DOHH2 (cell line): Measurements from ENCODE around the gene GMDS.

Source experiments
- H3F3A ChIP-seq: fragments of 200-600 bp; sonication (generic), shearing (Covaris generic); 2 replicates; pipeline ENCODE4 v1.6.0; 2016; ENCODE audit warnings: antibody characterized with exemption, mild to moderate bottlenecking; ENCODE audit not compliant: control insufficient read depth, insufficient read depth
- H3K27ac ChIP-seq: fragments of 200-600 bp; sonication (generic); 2 replicates; pipeline ENCODE4 v1.5.1; 2014; ENCODE audit warnings: low read depth, mild to moderate bottlenecking, low read length, moderate library complexity
- H3K27me3 ChIP-seq: fragments of 200-600 bp; sonication (generic); 2 replicates; pipeline ENCODE4 v1.6.1; 2014; ENCODE audit warnings: mild to moderate bottlenecking, low read length, mixed read lengths; ENCODE audit not compliant: control insufficient read depth
- H3K36me3 ChIP-seq: fragments of 200-600 bp; sonication (generic); 2 replicates; pipeline ENCODE4 v1.6.1; 2014; ENCODE audit warnings: mild to moderate bottlenecking, low read length, moderate library complexity, mixed read lengths; ENCODE audit not compliant: control insufficient read depth
- H3K4me1 ChIP-seq: fragments of 200-600 bp; sonication (generic); 2 replicates; pipeline ENCODE4 v1.6.1; 2014; ENCODE audit warnings: mild to moderate bottlenecking, low read length, mixed read lengths; ENCODE audit not compliant: control insufficient read depth
- H3K4me2 ChIP-seq: fragments of 200-600 bp; sonication (generic); 2 replicates; pipeline ENCODE4 v1.6.0; 2014; ENCODE audit warnings: mild to moderate bottlenecking, low read length, moderate library complexity
- H3K4me3 ChIP-seq: fragments of 200-600 bp; sonication (generic); 2 replicates; pipeline ENCODE4 v1.5.1; 2014; ENCODE audit warnings: mild to moderate bottlenecking, low read length, mixed read lengths
- H3K79me2 ChIP-seq: fragments of 200-600 bp; sonication (generic); 2 replicates; pipeline ENCODE4 v1.6.1; 2014; ENCODE audit warnings: mild to moderate bottlenecking, low read length, mixed read lengths; ENCODE audit not compliant: control insufficient read depth
- H3K9me2 ChIP-seq: fragments of 200-600 bp; sonication (generic); replicated peaks from 2 replicates; pipeline ENCODE4 v1.6.1; 2014; ENCODE audit warnings: mild to moderate bottlenecking, low read length, mixed read lengths; ENCODE audit not compliant: control insufficient read depth
- H3K9me3 ChIP-seq: fragments of 200-600 bp; sonication (generic); 2 replicates; pipeline ENCODE4 v1.6.1; 2014; ENCODE audit warnings: antibody characterized with exemption, low read length, mixed read lengths; ENCODE audit not compliant: control insufficient read depth, insufficient read depth
- H4K20me1 ChIP-seq: fragments of 200-600 bp; sonication (generic); 2 replicates; pipeline ENCODE4 v1.6.0; 2014; ENCODE audit warnings: low read depth, mild to moderate bottlenecking, antibody characterized with exemption, low read length, moderate library complexity; ENCODE audit not compliant: control insufficient read depth, insufficient read depth
- EZH2phosphoT487 ChIP-seq: fragments of 200-600 bp; sonication (generic); IDR thresholded peaks from 2 replicates; pipeline ENCODE4 v1.6.1; 2017; ENCODE audit warnings: borderline replicate concordance, mild to moderate bottlenecking, antibody characterized with exemption, low read length, moderate library complexity, mixed read lengths
- TF ChIP-seq, protein P1 (sequence below): fragments of 200-600 bp; sonication (generic); IDR thresholded peaks from one replicate; pipeline ENCODE4 v1.5.1; 2014; ENCODE audit warnings: antibody characterized with exemption, mild to moderate bottlenecking, low read depth, low read length; ENCODE audit not compliant: poor library complexity, severe bottlenecking

The GMDS gene

DNA sequence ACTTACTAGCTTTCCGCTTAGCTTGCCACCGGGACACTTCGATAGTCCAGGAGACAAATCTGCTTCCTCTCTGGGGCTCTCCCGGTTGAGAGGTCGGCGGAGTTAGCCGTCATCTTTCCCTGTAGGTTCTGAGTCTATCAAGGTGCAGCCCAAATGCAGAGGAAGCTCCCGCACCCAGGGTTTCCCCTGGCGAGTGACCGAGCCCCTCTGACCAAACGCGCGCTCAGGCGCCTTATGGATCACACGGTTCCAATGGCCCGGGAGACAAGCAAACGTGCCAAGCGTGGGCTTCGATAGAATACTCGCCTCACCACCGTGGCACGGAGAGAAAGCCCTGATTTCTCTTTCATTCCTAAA, 651.5 kb downstream of the GMDS start:
- TF ChIP-seq, protein P1, sequence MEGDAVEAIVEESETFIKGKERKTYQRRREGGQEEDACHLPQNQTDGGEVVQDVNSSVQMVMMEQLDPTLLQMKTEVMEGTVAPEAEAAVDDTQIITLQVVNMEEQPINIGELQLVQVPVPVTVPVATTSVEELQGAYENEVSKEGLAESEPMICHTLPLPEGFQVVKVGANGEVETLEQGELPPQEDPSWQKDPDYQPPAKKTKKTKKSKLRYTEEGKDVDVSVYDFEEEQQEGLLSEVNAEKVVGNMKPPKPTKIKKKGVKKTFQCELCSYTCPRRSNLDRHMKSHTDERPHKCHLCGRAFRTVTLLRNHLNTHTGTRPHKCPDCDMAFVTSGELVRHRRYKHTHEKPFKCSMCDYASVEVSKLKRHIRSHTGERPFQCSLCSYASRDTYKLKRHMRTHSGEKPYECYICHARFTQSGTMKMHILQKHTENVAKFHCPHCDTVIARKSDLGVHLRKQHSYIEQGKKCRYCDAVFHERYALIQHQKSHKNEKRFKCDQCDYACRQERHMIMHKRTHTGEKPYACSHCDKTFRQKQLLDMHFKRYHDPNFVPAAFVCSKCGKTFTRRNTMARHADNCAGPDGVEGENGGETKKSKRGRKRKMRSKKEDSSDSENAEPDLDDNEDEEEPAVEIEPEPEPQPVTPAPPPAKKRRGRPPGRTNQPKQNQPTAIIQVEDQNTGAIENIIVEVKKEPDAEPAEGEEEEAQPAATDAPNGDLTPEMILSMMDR = no peak
- TF ChIP-seq EZH2phosphoT487 = no peak
- Histone ChIP-seq H3K27me3 (peaks cover 11% of the 10 kb centered on the region), H3K4me3 (no peak overlapping the region), H3K4me1 (peaks cover 3% of the 10 kb centered on the region; the same call in 1 of the 2 replicates), H4K20me1 (no peaks in the 10 kb centered on the region), H3K36me3 (no peaks in the 10 kb centered on the region), H3K4me2 (no peak overlapping the region), H3K79me2 (no peaks in the 10 kb centered on the region), H3K9me2 (no peaks in the 10 kb centered on the region), H3K9me3 (no peaks in the 10 kb centered on the region), H3K27ac (no peak overlapping the region), H3F3A (no peaks in the 10 kb centered on the region)

DNA sequence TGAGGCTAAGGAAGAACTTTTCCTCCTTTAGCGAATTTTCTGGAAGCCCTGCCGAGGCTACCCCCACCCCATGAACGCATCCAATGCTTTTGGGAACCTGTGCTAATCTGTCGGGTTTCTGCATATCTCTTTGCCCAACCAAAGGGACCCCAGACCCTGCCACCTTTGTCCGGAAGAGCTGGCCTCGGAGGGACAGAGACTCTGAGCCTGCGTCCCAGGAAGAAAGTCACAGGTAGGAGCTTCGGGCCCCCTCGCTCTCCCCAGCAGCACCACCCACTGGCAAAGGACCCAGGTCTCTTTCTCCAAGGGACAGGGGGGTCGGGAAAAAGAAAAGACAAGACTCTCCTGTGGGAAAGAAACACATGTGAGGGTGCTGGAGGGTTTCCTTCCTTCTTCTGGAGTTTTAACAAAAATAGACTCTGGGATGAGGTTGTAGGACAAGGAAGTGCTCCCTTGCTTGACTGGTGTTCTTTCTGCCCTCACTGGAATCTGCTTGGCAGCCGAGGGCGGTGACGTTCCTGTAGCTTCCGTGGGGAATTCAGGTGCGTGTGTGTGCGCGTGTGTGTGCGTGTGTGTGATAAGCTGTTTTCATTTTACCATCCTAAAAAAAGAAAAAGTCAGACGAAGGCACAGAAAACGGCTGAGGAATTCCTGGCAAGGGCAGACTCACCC, 652.0 kb downstream of the GMDS start:
- Histone ChIP-seq H3K36me3 (no peaks in the 10 kb centered on the region), H3K9me2 (no peaks in the 10 kb centered on the region), H3K9me3 (no peaks in the 10 kb centered on the region), H3K4me2 (no peak overlapping the region), H3F3A (no peaks in the 10 kb centered on the region), H3K4me3 (no peak overlapping the region), H3K27ac (no peak overlapping the region), H3K4me1 (peaks cover 3% of the 10 kb centered on the region; the same call in 1 of the 2 replicates), H3K27me3 (peaks cover 11% of the 10 kb centered on the region), H3K79me2 (no peaks in the 10 kb centered on the region), H4K20me1 (no peaks in the 10 kb centered on the region)
- TF ChIP-seq EZH2phosphoT487 = no peak
- TF ChIP-seq, protein P1 = no peak

GRCh38 chr6:1592852-1593251, 652.6 kb downstream of the GMDS start:
- H4K20me1 ChIP-seq = no peaks in the 10 kb centered on the region
- no peaks in the 10 kb centered on the region for H3K79me2 ChIP-seq
- no peak overlapping the region for H3K4me2 ChIP-seq
- H3K27me3 ChIP-seq = peaks cover 11% of the 10 kb centered on the region
- H3K4me3 ChIP-seq = no peak overlapping the region
- no peaks in the 10 kb centered on the region for H3K36me3 ChIP-seq
- TF ChIP-seq EZH2phosphoT487 = no peak
- TF ChIP-seq, protein P1 = no peak
- no peaks in the 10 kb centered on the region for H3F3A ChIP-seq
- peaks cover 3% of the 10 kb centered on the region; the same call in 1 of the 2 replicates for H3K4me1 ChIP-seq
- no peaks in the 10 kb centered on the region for H3K9me3 ChIP-seq
- no peak overlapping the region for H3K27ac ChIP-seq
- H3K9me2 ChIP-seq = no peaks in the 10 kb centered on the region
